HepG2 (cell line): Measurements from ENCODE around the gene ZG16. TPM values are rescaled to one million over a fixed set of nuclear protein-coding genes. Genes with fewer than 3 reads are reported as not detected.

Experiments
- AKNA ChIP-seq: sonication (generic); formaldehyde crosslinking; IDR thresholded peaks from 2 replicates; pipeline ENCODE4 v1.4.0; 2020; ENCODE audit warnings: missing genetic modification reagents, borderline replicate concordance
- DBP ChIP-seq: sonication (generic); formaldehyde crosslinking; IDR thresholded peaks from 2 replicates; pipeline ENCODE4 v1.4.0; 2020; ENCODE audit warnings: missing genetic modification reagents; ENCODE audit errors: not compliant biosample characterization
- DNMT1 ChIP-seq: sonication (generic); formaldehyde crosslinking; IDR thresholded peaks from 2 replicates; pipeline ENCODE4 v1.5.1; 2020; ENCODE audit warnings: mild to moderate bottlenecking, missing genetic modification reagents
- KAT8 ChIP-seq: IDR thresholded peaks from 2 replicates; pipeline ENCODE4 v1.6.1; 2016; ENCODE audit warnings: missing genetic modification reagents, missing compliant biosample characterization
- KLF15 ChIP-seq: sonication (generic); formaldehyde crosslinking; IDR thresholded peaks from 2 replicates; pipeline ENCODE4 v1.8.1; 2023; ENCODE audit warnings: borderline replicate concordance, mild to moderate bottlenecking, inconsistent platforms, missing genetic modification reagents, mixed read lengths
- MEF2D ChIP-seq: sonication (generic); formaldehyde crosslinking; IDR thresholded peaks from 2 replicates; pipeline ENCODE4 v1.5.1; 2020; ENCODE audit warnings: mild to moderate bottlenecking, missing genetic modification reagents
- MZF1 ChIP-seq: sonication (generic); formaldehyde crosslinking; IDR thresholded peaks from 2 replicates; pipeline ENCODE4 v1.8.1; 2023; ENCODE audit warnings: mild to moderate bottlenecking, missing genetic modification reagents, borderline replicate concordance
- NCOR1 ChIP-seq: fragments of 200-600 bp; sonication (generic); IDR thresholded peaks from 2 replicates; pipeline ENCODE4 v1.7.0; 2017; ENCODE audit warnings: antibody characterized with exemption, low read length, borderline replicate concordance
- POLR2AphosphoS5 ChIP-seq: IDR thresholded peaks from 2 replicates; pipeline ENCODE4 v1.6.1; 2012; ENCODE audit warnings: low read depth, low read length
- RARG ChIP-seq: sonication (generic); formaldehyde crosslinking; IDR thresholded peaks from 2 replicates; pipeline ENCODE4 v1.4.0; 2020; ENCODE audit warnings: low read depth, mild to moderate bottlenecking, missing genetic modification reagents
- REST ChIP-seq, 2 experiments: IDR thresholded peaks; 2 replicates each; pipeline ENCODE4 v1.6.1; 2011 to 2012; ENCODE audit warnings: low read length in 2 of 2, borderline replicate concordance in 1 of 2, low read depth in 1 of 2, mild to moderate bottlenecking in 1 of 2, moderate library complexity in 1 of 2
- SNRNP70 ChIP-seq: fragments of 200-400 bp; formaldehyde crosslinking; IDR thresholded peaks from 2 replicates; pipeline ENCODE4 v1.6.1; 2017; ENCODE audit warnings: mild to moderate bottlenecking, low read depth, low read length, moderate library complexity
- WIZ ChIP-seq: sonication (generic); formaldehyde crosslinking; IDR thresholded peaks from 2 replicates; pipeline ENCODE4 v1.5.1; 2020; ENCODE audit warnings: mild to moderate bottlenecking, missing genetic modification reagents
- YY1 ChIP-seq: IDR thresholded peaks from 2 replicates; pipeline ENCODE4 v1.6.1; 2011; ENCODE audit warnings: low read length, low read depth, moderate library complexity, mild to moderate bottlenecking; ENCODE audit not compliant: insufficient read depth, insufficient replicate concordance
- ZBTB38 ChIP-seq: sonication (generic); formaldehyde crosslinking; IDR thresholded peaks from 2 replicates; pipeline ENCODE4 v1.5.1; 2020; ENCODE audit warnings: mild to moderate bottlenecking, missing genetic modification reagents
- ZNF782 ChIP-seq: sonication (generic); formaldehyde crosslinking; IDR thresholded peaks from 2 replicates; pipeline ENCODE4 v1.4.0; 2020; ENCODE audit warnings: missing genetic modification reagents, mild to moderate bottlenecking, borderline replicate concordance
- ZNF841 ChIP-seq: sonication (generic); formaldehyde crosslinking; IDR thresholded peaks from 2 replicates; pipeline ENCODE4 v1.8.1; 2023; ENCODE audit warnings: missing genetic modification reagents, borderline replicate concordance
- polyA plus RNA-seq, 8 experiments: library from polyadenylated mRNA; depleted of rRNA in 3 of 8; stranded (reverse) in 7 of 8; unstranded in 1 of 8; fragments of >200 nt; fragmentation: Illumina TruSeq in 4 of 8; extraction: Trizol in 4 of 8; gene quantifications; 2 replicates each; pipeline versions ENCODE4 v1.2.1 to v1.2.3, GENCODE V29; 2011 to 2016; ENCODE audit warnings: low read depth in 4 of 8, missing spikeins in 1 of 8, mixed read lengths in 1 of 8; ENCODE audit not compliant: insufficient read depth in 1 of 8
- total RNA-seq, 5 experiments: library from RNA; depleted of rRNA; stranded (reverse); fragments of >200 nt; fragmentation: Illumina TruSeq; extraction: Trizol; gene quantifications; 2 replicates each; pipeline ENCODE4 v1.2.3, GENCODE V29; 2016; ENCODE audit warnings: low read depth in 1 of 5
- TF ChIP-seq, protein P1 (sequence below): sonication (generic); formaldehyde crosslinking; IDR thresholded peaks from 2 replicates; pipeline ENCODE4 v1.5.1; 2020; ENCODE audit warnings: mild to moderate bottlenecking, moderate library complexity, missing genetic modification reagents

The ZG16 gene
- total and polyA plus RNA-seq, 2 of the 13 experiments (the other 11 are each of a cell fraction or from before 2014, with no cell fraction given), result 0.04 to 0.07 TPM

- TF ChIP-seq AKNA (CRISPR knock-in tag), result no peak
- no peak for TF ChIP-seq KLF15
- TF ChIP-seq POLR2AphosphoS5, result no peak
- TF ChIP-seq DBP (CRISPR knock-in tag), result no peak
- TF ChIP-seq MZF1 (CRISPR knock-in tag), result no peak
- no peak for TF ChIP-seq RARG (CRISPR knock-in tag)
- TF ChIP-seq WIZ (CRISPR knock-in tag), result peak; percentile 59; the same call in 1 of the 2 replicates
- TF ChIP-seq NCOR1, result no peak
- TF ChIP-seq ZNF782 (CRISPR knock-in tag), result no peak
- 0 out of 2 replicates have a peak, but pooled peaks have one; percentile 23 for TF ChIP-seq ZBTB38
- TF ChIP-seq SNRNP70, result no peak
- no peak for TF ChIP-seq MEF2D
- TF ChIP-seq DNMT1, result 0 out of 2 replicates have a peak, but pooled peaks have one; percentile 42
- no peak for TF ChIP-seq KAT8 (CRISPR knock-in tag)
- TF ChIP-seq YY1, result no peak
- TF ChIP-seq REST (IDR thresholded peaks at IDR 0.05; ENCODE audit: borderline replicate concordance in 1 of 2, low read depth in 1 of 2, low read length in 2 of 2), result no peak
- no peak for TF ChIP-seq ZNF841
- TF ChIP-seq, protein P1, sequence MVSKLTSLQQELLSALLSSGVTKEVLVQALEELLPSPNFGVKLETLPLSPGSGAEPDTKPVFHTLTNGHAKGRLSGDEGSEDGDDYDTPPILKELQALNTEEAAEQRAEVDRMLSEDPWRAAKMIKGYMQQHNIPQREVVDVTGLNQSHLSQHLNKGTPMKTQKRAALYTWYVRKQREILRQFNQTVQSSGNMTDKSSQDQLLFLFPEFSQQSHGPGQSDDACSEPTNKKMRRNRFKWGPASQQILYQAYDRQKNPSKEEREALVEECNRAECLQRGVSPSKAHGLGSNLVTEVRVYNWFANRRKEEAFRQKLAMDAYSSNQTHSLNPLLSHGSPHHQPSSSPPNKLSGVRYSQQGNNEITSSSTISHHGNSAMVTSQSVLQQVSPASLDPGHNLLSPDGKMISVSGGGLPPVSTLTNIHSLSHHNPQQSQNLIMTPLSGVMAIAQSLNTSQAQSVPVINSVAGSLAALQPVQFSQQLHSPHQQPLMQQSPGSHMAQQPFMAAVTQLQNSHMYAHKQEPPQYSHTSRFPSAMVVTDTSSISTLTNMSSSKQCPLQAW (CRISPR knock-in tag), result no peak
Measured at GRCh38 chr16:29804020-29804419, 26.0 kb downstream of the ZG16 start (continued).
